Stimulated activated CD4-positive, alpha-beta T cell treated with anti-CD3 and anti-CD28 coated beads, Interleukin-2, amount 100 ng/mL, for 24 hours (primary cell): ENCODE measurements around the gene IST1.

Experiments
- DNase-seq, 2 donors: peaks; one replicate each; pipeline ENCODE4 v3.0.0-alpha.2; 2020

IST1 gene

DNA sequence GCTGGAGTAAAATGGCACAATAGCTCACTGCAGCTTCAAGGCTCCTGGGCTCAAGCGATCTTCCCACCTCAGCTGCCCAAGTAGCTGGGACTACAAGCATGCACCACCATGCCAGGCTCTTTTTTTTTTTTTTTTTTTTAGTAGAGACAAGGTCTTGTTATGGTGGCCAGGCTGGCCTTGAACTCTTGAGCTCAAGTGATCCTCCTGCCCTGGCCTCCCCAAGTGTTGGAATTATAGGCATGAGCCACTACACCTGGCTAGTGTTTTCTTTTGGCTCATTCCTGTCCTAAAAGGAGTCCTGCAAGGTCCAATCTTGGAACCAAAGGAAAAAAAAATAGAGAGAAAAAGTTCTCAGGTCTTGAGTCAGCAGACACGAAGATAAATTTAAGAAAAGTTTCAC, 74.0 kb downstream of the IST1 start:
- DNase-seq, result no peak

DNA sequence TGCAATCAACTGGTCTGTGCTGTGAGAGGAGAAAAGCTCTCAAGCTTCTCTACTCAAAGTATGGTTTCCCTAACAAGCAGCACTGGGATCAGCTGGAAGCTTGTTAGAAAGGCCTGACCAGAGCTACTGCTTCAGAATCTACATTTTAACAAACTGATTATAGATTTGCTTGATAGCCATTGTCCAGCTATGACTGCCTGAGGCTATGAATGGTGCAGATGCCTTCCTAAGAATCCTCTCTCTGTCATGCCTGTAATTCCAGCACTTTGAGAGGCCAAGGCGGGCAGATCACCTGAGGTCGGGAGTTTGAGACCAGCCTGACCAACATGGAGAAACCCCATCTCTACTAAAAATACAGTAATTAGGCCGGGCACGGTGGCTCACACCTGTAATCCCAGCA, 76.2 kb downstream of the IST1 start:
- DNase-seq, result no peak

DNA sequence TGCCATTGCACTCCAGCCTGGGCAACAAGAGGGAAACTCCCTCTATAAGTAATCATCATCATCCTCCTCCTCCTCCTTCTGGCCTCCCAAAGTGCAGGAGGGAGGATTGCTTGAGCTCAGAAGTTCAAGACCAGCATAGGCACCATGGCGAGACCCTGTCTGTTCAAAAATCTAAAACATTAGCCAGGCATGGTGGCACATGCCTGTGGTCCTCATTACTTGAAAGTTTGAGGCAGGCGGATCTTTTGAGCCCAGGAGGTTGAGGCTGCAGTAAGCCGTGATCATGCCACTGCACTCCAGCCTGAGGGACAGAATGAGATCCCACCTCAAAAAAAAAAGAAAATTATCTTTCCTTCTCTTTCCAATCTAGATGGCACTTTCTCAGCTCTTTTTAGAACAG, 77.0 kb downstream of the IST1 start:
- DNase-seq, result no peak

DNA sequence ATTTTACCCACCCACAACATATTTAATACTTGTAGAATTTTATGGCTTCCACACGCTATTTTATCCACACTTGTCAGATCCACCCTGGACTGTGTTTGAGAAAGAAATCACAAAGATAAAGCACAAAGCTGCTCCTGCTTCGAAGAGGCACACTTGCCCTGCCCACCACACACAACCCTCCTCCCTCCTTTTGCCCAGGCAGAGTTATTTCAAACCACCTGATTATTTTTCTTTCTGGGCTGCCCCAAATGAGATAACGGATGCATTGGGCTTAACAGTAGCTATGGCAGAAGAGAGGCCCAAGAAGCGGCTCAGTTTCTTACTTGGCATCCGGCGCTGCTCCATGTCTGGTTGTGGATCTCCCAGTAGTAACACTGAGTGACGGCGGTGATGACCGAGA, 77.7 kb downstream of the IST1 start:
- no peak for DNase-seq

DNA sequence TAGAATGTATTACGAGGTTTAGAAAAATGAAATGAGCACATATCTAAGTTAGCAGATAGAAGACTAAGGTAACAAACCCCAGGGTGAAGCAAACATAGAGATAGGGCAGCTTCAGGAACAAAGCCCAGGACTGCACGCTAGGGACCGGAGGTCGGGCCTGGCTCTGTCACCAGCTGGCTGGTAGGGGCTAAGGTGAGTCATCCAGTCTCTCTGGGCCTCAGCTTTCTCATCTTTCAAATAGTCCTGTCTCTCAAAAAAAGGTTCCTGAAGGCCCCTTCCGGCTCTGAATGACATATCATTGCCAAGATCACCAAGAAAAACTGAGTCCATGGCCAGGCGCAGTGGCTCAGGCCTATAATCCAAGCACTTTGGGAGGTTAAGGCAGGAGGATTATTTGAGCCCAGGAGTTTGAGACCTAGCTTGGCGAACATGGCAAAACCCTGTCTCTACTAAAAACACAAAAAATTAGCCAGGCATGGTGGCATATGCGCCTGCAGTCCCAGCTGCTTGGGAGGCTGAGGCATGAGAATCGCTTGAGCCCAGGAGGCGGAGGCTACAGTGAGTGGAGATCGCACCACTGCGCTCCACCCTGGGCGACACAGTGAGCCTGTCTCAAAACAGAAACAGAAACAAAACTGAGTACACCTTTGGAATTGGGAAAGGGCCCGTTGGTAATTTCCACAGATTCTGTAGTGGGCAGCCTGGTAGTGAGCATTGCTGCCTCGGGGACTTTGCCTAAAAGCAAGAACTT, 78.9 kb downstream of the IST1 start:
- DNase-seq, result no peak
